HEK293 (cell line): ENCODE data around the gene PSMD5.

ENCODE experiments used
- CTCF ChIA-PET: fragments of 350-600 bp; formaldehyde crosslinking; extraction: SDS; loops from one replicate; lab custom pipeline; 2021; ENCODE audit warnings: antibody characterized with exemption; lab: Yijun Ruan, JAX
- POLR2A ChIA-PET: fragments of 300-600 bp; formaldehyde crosslinking; extraction: SDS; loops from one replicate; lab custom pipeline; 2020; ENCODE audit warnings: antibody characterized with exemption, inconsistent platforms; lab: Yijun Ruan, JAX
- H3K27ac ChIP-seq: fragments of 200-500 bp; sonication (Bioruptor generic); 2 replicates; pipeline ENCODE4 v1.5.1; 2014; ENCODE audit warnings: low read depth, low read length, control low read depth, inconsistent platforms; ENCODE audit errors: extremely low read depth
- H3K36me3 ChIP-seq, 2 experiments: fragments of 200-500 bp in 1 of 2; sonication (Bioruptor generic) in 1 of 2; 1 replicate in 1 of 2; 2 replicates in 1 of 2; pipeline ENCODE4 v1.5.1; 2014 to 2017; ENCODE audit warnings: inconsistent platforms in 2 of 2, low read length in 2 of 2; ENCODE audit not compliant: control insufficient read depth in 2 of 2, insufficient read depth in 1 of 2
- H3K4me1 ChIP-seq: fragments of 200-500 bp; sonication (Bioruptor generic); 2 replicates; pipeline ENCODE4 v1.5.1; 2014; ENCODE audit warnings: mild to moderate bottlenecking, low read length, inconsistent platforms; ENCODE audit not compliant: control insufficient read depth, insufficient read depth
- H3K4me3 ChIP-seq: 2 replicates; pipeline ENCODE4 v1.5.1; 2011; ENCODE audit warnings: low read depth, mild to moderate bottlenecking, control low read depth, low read length, moderate library complexity
- H3K9me3 ChIP-seq: fragments of 200-500 bp; sonication (Bioruptor generic); 2 replicates; pipeline ENCODE4 v1.5.1; 2014; ENCODE audit warnings: low read depth, low read length, inconsistent platforms; ENCODE audit not compliant: control insufficient read depth, insufficient read depth
- EGR2 ChIP-seq: fragments of 450-650 bp; formaldehyde crosslinking; IDR thresholded peaks from 2 replicates; pipeline ENCODE4 v1.5.1; 2016; ENCODE audit warnings: low read depth, missing biosample characterization, missing genetic modification characterization
- SALL2 ChIP-seq: fragments of 450-650 bp; formaldehyde crosslinking; IDR thresholded peaks from 2 replicates; pipeline ENCODE4 v1.5.0; 2017; ENCODE audit warnings: missing biosample characterization, mild to moderate bottlenecking, missing genetic modification characterization, borderline replicate concordance
- TSHZ1 ChIP-seq: fragments of 450-650 bp; formaldehyde crosslinking; IDR thresholded peaks from 2 replicates; pipeline ENCODE4 v1.5.1; 2016; ENCODE audit warnings: missing biosample characterization, missing genetic modification characterization, borderline replicate concordance
- ZBTB7A ChIP-seq: fragments of 450-650 bp; formaldehyde crosslinking; IDR thresholded peaks from 2 replicates; pipeline ENCODE4 v1.5.1; 2016; ENCODE audit warnings: low read depth, missing biosample characterization, missing genetic modification characterization
- ZNF174 ChIP-seq: fragments of 450-650 bp; formaldehyde crosslinking; IDR thresholded peaks from 2 replicates; pipeline ENCODE4 v1.5.0; 2017; ENCODE audit warnings: missing biosample characterization, mild to moderate bottlenecking, missing genetic modification characterization
- ZNF2 ChIP-seq: fragments of 450-650 bp; formaldehyde crosslinking; IDR thresholded peaks from 2 replicates; pipeline ENCODE4 v1.5.1; 2016; ENCODE audit warnings: missing biosample characterization, missing genetic modification characterization
- ZNF211 ChIP-seq: fragments of 450-650 bp; formaldehyde crosslinking; IDR thresholded peaks from 2 replicates; pipeline ENCODE4 v1.5.1; 2016; ENCODE audit warnings: low read depth, missing biosample characterization, missing genetic modification characterization
- ZNF223 ChIP-seq: fragments of 450-650 bp; formaldehyde crosslinking; IDR thresholded peaks from 2 replicates; pipeline ENCODE4 v1.5.1; 2016; ENCODE audit warnings: missing biosample characterization, missing genetic modification characterization
- ZNF280D ChIP-seq: fragments of 450-650 bp; formaldehyde crosslinking; IDR thresholded peaks from 2 replicates; pipeline ENCODE4 v1.5.1; 2016; ENCODE audit warnings: missing biosample characterization, missing genetic modification characterization
- ZNF302 ChIP-seq: fragments of 450-650 bp; formaldehyde crosslinking; IDR thresholded peaks from 2 replicates; pipeline ENCODE4 v1.5.1; 2016; ENCODE audit warnings: missing biosample characterization, missing genetic modification characterization, low read depth
- ZNF341 ChIP-seq: fragments of 450-650 bp; formaldehyde crosslinking; IDR thresholded peaks from 2 replicates; pipeline ENCODE4; 2016; ENCODE audit warnings: low read depth, missing biosample characterization, missing genetic modification characterization
- ZNF521 ChIP-seq: fragments of 450-650 bp; formaldehyde crosslinking; IDR thresholded peaks from 2 replicates; pipeline ENCODE4 v1.5.1; 2017; ENCODE audit warnings: missing biosample characterization, mild to moderate bottlenecking, missing genetic modification characterization
- ZNF558 ChIP-seq: fragments of 450-650 bp; formaldehyde crosslinking; IDR thresholded peaks from 2 replicates; pipeline ENCODE4 v1.5.1; 2016; ENCODE audit warnings: missing biosample characterization, missing genetic modification characterization
- ZNF629 ChIP-seq: fragments of 450-650 bp; formaldehyde crosslinking; IDR thresholded peaks from 2 replicates; pipeline ENCODE4 v1.5.1; 2017; ENCODE audit warnings: missing biosample characterization, missing genetic modification characterization
- ZNF664 ChIP-seq: fragments of 450-650 bp; formaldehyde crosslinking; IDR thresholded peaks from 2 replicates; pipeline ENCODE4 v1.5.1; 2016; ENCODE audit warnings: missing biosample characterization, missing genetic modification characterization
- ZNF692 ChIP-seq: fragments of 450-650 bp; formaldehyde crosslinking; IDR thresholded peaks from 2 replicates; pipeline ENCODE4 v1.5.1; 2016; ENCODE audit warnings: missing biosample characterization, missing genetic modification characterization
- ZNF704 ChIP-seq: fragments of 450-650 bp; formaldehyde crosslinking; IDR thresholded peaks from 2 replicates; pipeline ENCODE4 v1.5.1; 2016; ENCODE audit warnings: missing biosample characterization, missing genetic modification characterization

PSMD5 gene

GRCh38 chr9:120815075-120815474 lies 27.6 kb downstream of the PSMD5 start:
- no peak overlapping the region for H3K27ac ChIP-seq

More at GRCh38 chr9:120815075-120815474, 27.6 kb downstream of the PSMD5 start:
- TF ChIP-seq SALL2 (no peak), ZNF211 (no peak), ZNF174 (tag by site-specific recombination) (no peak), ZNF692 (tag by site-specific recombination) (no peak), ZNF223 (tag by site-specific recombination) (no peak), ZNF664 (tag by site-specific recombination) (no peak), ZNF280D (no peak), ZNF341 (tag by site-specific recombination) (no peak), ZNF302 (tag by site-specific recombination) (no peak), ZNF2 (tag by site-specific recombination) (no peak), ZBTB7A (no peak), ZNF521 (tag by site-specific recombination) (no peak), TSHZ1 (tag by site-specific recombination) (no peak), EGR2 (no peak), ZNF558 (no peak), ZNF704 (tag by site-specific recombination) (no peak), ZNF629 (no peak)
- ChIA-PET POLR2A (no interaction called here), CTCF (interaction anchor here (0.6 kb wide), 1 partner anchor 15 kb away, joined by 3 read pairs; no protein-coding TSS in a partner anchor)
- H3K4me3 ChIP-seq: no peak overlapping the region
- no peaks in the 10 kb centered on the region for H3K36me3 ChIP-seq
- H3K4me1 ChIP-seq: no peaks in the 10 kb centered on the region
- H3K9me3 ChIP-seq: no peaks in the 10 kb centered on the region
